ENCODE data around the gene ZNF700.

ZNF700 gene

GRCh38 chr19:11979527-11979926, 54.6 kb downstream of the ZNF700 start:
- TF ChIP-seq GATA2 (IDR thresholded peaks at IDR 0.05; ENCODE audit: low read depth, low read length) (no peak), GATA3 (IDR thresholded peaks at IDR 0.05; ENCODE audit: low read depth, low read length) (no peak)

GRCh38 chr19:11982526-11982925, 57.6 kb downstream of the ZNF700 start:
- TF ChIP-seq GATA2 (IDR thresholded peaks at IDR 0.05; ENCODE audit: low read depth, low read length): no peak
- no peak for TF ChIP-seq GATA3 (IDR thresholded peaks at IDR 0.05; ENCODE audit: low read depth, low read length)

DNA sequence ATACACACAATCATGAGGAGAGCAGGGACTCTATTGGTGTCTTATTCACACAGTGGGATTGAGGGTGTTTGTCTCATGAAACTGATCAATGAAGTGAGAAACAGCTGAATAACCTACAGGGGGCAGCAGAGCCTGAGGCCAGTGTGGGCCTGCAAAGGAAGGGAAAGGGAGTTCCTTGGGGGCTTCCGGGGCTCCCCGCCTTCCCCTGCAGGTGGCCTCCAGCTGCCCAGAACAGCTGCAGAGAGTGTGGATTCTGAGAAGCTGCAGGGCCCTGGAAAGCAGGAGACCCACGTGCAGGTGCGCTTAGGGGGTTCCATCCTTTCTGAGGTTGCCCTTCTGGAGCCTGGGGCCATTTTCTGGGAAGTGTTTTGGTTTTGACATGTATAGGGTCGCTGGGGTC, 60.1 kb downstream of the ZNF700 start:
- TF ChIP-seq GATA3 (IDR thresholded peaks at IDR 0.05; ENCODE audit: low read depth, low read length): no peak
- no peak for TF ChIP-seq GATA2 (IDR thresholded peaks at IDR 0.05; ENCODE audit: low read depth, low read length)

DNA sequence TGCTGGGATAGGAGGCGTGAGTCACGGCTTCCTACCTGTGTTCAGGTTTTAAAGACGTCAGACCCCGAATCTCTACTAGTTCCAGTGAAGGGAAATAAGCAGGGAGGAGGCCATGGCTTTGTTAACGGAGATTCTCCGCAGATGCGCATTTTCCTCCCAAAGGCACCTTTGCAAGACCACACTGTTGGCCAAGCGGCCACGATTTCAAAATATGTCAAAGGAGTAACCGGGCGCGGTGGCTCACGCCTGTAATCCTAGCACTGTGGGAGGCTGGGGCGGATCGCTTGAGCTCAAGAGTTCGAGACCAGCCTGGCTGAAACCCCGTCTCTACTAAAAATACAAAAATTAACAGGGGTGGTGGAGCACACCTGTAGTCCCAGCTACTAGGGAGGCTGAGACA, 61.8 kb downstream of the ZNF700 start:
- TF ChIP-seq GATA2 (IDR thresholded peaks at IDR 0.05; ENCODE audit: low read depth, low read length) (no peak), GATA3 (IDR thresholded peaks at IDR 0.05; ENCODE audit: low read depth, low read length) (no peak)

- TF ChIP-seq GATA2 (IDR thresholded peaks at IDR 0.05; ENCODE audit: low read depth, low read length) (no peak), GATA3 (IDR thresholded peaks at IDR 0.05; ENCODE audit: low read depth, low read length) (no peak)
Observed at GRCh38 chr19:11987405-11988281, 62.7 kb downstream of the ZNF700 start.

DNA sequence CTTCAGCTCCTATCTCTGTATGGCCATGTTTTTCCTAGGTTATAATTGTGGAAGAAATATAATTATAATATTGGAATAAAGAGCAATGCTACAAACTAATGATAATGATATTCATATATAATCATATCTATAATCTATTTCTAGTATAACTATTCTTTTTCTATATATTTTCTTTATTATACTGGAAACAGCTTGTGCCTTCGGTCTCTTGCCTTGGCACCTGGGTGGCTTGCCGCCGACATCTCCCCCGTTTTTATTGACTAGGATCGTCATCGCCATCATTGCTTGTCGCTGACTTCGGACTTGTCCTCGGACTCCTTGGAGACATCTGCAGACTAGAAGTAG, 64.2 kb downstream of the ZNF700 start:
- no peak for TF ChIP-seq GATA2 (IDR thresholded peaks at IDR 0.05; ENCODE audit: low read depth, low read length)
- no peak for TF ChIP-seq GATA3 (IDR thresholded peaks at IDR 0.05; ENCODE audit: low read depth, low read length)

- TF ChIP-seq GATA2 (IDR thresholded peaks at IDR 0.05; ENCODE audit: low read depth, low read length): no peak
- no peak for TF ChIP-seq GATA3 (IDR thresholded peaks at IDR 0.05; ENCODE audit: low read depth, low read length)
Observed at GRCh38 chr19:11995174-11995573, 70.3 kb downstream of the ZNF700 start.

Measured in SH-SY5Y (cell line).